ENCODE results near the gene CACNA1C.

Gene CACNA1C

DNA sequence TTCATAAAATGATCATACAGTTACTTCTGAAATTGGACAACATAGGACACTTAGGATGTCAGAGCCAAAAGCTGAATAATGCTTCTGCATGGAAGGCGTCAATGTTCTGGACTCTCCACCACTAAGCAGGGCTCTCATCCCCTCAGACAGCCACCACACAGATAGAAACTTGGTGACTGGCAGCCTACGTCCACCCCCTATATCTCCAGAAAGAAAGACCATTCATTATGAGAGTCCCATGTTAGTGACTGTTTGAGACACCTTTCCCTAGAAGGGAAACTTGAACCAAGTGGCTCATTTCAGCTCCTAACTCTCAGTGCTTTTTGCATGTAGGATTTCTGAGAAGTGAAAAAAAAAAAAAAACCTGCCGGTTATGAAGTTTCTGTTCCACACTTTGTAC lies 491.0 kb downstream of the CACNA1C start:
- no peak for DNase-seq

DNA sequence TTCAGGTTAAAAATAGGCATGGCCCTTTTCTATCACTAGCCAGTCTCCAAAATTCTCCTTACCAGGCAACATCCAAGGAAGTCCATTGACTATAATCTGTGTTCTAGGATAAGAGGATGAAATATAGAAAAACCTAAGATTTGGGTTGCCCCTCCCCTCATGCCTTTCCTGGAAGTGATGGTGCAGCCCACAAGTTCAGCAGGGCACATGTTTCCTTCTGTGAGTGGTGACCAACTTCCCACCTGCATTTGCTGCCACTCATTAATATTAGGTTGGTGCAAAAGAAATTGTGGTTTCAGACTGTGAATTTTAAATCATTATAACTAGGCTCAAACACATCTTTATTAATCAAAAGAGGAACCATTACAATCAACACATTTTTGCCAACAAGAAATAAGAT lies 491.4 kb downstream of the CACNA1C start:
- DNase-seq, result no peak

DNA sequence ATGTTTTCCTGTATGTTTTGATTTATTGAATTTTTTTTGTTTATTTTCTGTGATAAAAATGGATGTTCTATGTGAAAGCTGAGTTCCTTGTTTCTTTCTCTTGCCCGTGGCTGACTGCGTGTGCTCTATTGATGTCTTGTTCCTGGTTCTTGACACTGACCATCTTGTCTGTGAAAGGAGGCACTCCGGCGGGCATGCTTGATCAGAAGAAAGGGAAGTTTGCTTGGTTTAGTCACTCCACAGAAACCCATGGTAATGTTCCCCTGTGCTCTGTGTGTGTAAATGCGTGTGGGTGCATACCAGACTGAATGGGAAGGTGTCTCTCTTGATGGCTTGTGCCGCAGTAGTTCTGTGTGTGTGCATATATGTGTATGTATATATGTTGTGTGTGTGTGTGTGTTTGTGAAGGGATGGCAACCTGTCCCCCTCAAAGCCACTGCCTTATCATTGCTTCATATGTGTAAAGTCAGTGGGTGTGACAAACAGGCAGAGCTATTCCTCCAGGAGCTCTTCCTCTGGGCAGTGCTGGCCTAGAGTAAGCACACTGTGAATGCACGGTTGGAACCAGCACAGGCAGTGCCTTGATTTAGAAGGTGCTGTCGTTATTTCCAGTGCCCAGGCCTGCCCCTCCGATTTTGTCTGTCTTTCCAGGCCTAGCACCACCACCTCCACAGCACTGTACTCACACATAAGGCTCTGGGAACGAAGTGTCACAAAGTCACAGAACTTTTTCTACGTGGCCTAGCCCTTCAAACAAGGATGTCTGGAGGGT lies 494.7 kb downstream of the CACNA1C start:
- DNase-seq, result no peak

- no peak for DNase-seq
Observed at GRCh38 chr12:2548081-2548480, 495.3 kb downstream of the CACNA1C start.

DNA sequence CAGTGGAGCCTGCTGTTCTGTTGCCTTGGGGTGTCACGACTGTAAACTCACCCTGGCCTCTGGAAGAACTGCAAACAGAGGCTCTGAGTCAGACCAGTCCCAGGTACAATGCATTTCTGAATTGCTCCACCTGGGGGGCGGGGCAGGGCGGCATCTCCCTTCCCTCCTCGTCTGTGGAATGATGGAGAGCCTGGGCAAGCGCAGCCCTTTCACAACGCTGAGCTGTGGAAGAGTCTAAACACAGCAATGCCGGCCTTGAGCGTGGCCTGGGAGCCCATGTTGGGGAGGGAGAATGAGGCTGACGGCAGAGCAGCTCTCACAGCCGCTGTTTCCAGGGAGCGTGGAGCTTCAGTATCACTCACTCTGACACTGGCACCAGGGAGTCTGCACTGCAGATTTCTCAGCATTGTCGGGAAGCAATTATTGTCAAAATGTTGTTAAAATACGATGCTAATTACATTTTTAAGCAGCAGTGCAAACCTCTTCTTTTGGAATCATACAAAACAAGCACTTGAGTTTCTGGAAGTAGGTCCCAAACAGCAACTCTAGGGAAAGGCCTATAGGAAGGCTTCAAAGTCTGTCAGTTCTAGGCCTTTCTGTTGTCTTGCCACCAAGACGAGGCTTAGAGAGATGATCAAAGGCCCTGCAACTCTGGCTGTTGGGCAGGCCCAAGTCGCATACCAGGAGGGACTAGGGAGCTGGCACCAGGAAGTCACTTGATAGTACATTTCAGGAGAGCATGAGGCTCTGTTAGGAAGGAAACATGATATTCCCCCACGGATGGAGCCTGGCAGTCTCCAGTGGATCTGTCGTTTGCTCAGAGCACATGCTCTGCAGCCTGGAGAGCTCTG lies 498.0 kb downstream of the CACNA1C start:
- DNase-seq, result no peak

DNA sequence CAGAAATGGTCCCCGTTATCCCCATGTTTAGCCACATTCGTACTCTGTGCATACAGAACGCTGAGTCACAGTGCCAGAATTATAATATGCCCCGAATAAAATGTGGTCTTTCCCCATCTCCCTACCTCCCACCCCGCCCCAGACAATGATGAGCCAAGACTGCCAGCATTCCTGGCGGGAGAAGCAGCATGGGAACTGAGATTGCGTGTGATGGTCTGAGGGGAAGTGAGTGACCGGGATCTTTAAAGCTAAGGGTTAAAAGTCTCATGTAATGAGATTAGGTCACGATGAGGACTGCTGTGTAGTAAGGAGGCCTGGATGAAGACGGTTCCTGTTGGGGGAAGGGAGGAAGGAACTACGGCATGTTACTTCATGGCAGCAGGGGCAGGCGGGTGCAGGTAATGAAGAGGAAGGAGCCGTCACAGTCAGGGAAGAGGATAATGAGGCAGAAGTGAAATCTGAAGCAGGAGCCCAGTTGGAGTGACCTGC lies 498.7 kb downstream of the CACNA1C start:
- no peak for DNase-seq

- DNase-seq, result no peak
Observed at GRCh38 chr12:2552000-2552756, 499.4 kb downstream of the CACNA1C start.

DNA sequence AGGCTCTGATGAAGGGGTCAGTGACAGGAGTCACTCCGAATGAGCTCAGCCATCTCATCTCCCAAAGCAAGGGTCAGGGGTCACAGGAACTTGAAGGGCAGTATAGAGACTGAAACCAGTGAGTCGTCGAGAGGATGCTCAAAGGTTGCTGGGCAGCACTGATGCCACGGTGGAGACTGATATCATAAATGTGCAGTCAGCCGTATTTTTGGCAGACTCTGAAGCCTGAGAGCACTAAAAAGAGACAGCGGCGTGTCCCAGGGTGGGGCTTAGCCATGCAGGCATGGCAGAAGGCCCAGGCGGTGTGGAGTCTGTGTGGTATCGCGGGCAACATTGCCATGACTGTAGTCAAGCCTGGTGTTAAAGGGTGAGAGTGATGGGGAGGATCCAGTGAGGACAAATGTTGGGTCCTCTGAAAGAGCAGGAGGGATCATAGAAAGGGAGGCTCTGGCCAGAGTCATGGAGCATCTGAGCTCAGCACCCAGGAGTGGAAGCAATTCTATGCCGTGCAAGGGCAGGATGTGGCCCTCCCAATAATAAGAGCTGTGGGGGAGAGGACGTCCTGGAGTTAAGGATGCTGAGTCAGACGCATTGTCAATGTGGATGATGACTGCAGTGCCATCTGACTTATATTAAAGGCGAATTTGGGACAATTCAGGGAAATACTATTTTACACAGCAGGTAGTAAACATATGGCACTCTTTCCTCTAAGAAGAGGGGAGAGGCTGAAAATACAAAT lies 500.8 kb downstream of the CACNA1C start:
- no peak for DNase-seq

- no peak for DNase-seq
Observed at GRCh38 chr12:2555487-2556082, 502.8 kb downstream of the CACNA1C start.

GRCh38 chr12:2557597-2557996 lies 504.8 kb downstream of the CACNA1C start:
- DNase-seq, result no peak

GRCh38 chr12:2559931-2560330 lies 507.1 kb downstream of the CACNA1C start:
- DNase-seq, result no peak

DNA sequence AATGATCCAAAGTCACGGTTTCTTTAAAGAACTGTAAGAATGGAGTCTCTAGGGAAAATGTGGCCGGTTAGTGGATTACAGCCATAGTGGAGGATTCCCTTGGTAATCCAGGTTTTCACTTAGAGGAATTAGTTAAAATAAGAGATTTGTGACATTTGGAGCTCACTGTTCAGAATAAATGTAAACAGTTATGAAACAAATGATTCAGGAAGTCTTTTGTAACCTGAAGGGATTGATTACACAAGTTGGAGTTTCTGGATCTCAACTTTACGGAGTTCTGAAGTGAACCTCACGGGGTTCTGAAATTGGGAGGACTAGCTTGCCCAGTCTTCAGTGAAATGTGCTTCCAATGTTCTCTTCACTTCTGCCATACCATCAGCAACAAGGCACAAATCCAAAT lies 507.6 kb downstream of the CACNA1C start:
- DNase-seq, result no peak

GRCh38 chr12:2561367-2561766 lies 508.6 kb downstream of the CACNA1C start:
- no peak for DNase-seq

- DNase-seq, result no peak
Observed at GRCh38 chr12:2562400-2562799, 509.6 kb downstream of the CACNA1C start.

GRCh38 chr12:2563709-2564108 lies 510.9 kb downstream of the CACNA1C start:
- DNase-seq, result no peak

GRCh38 chr12:2566161-2566560 lies 513.4 kb downstream of the CACNA1C start:
- DNase-seq, result no peak

DNA sequence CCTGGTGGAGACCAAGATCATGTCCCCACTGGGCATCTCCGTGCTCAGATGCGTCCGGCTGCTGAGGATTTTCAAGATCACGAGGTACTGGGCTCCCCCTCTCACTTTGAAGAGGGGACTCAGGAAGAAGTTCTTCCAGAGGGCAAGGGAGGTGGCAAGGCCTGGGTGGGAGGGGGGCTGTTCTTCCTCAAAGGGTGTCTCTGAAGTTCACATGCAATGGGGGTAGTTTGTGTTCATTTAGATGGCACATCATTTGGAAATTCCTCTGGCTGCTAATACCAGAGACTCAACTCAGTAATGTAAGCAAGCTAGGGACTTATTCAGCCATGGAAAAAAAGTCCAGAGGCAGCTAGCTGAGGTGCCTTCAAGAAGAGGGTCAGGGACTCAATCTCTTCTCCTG lies 514.9 kb downstream of the CACNA1C start:
- no peak for DNase-seq

DNA sequence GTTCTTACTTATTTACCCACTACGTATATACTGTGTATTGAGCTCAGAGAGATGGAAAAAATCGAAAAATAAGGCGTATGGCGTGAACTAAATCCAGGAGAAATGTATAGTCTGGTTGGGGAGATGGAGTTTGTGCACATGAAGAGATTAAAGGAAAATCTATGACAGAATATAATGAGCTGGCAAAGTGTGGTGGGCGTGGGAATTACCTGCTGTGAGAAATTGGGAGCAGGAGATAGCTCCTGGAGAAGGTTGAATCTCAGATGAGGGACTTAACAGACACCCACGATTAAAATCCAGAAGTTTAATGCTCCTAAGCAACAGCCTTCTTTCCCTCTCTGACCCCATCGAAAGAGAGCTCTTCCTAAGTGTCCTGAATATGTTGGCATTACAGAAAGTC lies 517.8 kb downstream of the CACNA1C start:
- DNase-seq, result no peak

DNA sequence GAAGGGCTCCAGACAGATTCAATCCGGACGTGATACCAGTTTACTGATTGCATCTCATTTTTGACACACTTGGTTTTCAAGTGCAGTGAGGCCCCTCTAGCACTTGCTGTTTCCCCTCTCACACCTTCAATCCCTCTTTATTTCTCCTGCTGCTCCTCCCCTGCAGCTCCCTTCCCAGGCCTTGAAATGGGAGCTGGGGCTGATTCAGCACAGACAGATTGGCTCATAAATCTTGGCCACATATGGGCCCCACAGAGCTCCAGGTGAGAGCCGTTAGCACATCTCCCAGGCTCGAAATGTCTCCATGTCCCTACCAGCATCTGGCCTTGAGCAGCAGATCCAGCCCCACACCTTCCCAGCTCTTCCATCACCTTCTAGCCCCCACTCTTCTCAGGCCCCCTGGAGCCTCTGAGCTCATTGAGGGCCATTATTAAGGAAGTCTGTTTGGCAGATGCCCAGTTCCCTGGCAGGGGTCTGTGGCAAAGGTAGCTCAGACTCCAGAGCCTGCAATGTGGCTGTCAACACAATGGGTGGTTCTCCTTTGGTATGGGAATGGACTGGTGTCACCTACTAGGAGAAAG lies 521.7 kb downstream of the CACNA1C start:
- DNase-seq, result no peak

DNA sequence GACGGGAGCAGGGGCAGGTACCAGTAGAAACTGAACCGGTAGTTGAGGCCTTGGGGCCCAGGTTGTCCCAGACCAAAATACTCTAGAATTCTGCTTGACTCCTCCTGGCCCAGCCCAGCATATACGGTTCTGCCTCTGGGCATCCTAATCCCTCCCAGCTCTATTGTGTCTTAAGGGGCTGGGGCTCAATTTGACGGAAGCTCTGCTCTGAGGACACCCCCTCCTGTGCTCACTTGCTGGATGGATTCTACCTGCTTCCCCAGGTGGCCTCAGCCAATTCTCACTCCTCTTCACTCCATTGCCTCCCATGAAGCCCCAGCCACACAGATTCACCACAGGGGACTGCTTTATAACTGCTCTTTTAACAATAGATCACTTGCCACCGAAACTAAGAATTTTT lies 522.5 kb downstream of the CACNA1C start:
- no peak for DNase-seq

- DNase-seq, result no peak
Observed at GRCh38 chr12:2578211-2578610, 525.4 kb downstream of the CACNA1C start.

DNA sequence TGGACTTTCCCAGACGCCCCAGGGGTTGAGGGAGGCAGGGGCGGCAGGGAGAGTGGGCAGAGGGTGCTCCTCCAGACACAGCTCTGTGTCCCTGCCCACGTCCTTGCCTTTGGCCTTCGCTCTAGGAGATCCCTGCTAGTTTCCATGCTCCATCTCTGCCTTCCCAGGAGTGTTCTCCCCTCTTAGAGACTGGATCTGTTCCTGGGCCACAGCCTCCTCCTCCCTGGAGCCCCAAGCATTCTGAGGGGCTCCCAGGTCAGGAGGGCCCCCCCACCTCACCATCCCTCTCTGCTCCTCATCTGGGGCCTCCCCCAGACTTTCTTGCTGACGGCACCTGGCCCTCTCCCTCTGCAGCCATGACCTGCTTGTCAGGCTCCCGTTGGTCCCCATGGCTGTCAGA lies 526.0 kb downstream of the CACNA1C start:
- DNase-seq, result no peak
